ENCODE results near the gene GPHB5.
"Not testable (repeated sequence)": the region's sequence is repeated elsewhere in the genome, so short reads cannot be mapped to it uniquely, and the experiment has no call there.

GPHB5 gene

DNA sequence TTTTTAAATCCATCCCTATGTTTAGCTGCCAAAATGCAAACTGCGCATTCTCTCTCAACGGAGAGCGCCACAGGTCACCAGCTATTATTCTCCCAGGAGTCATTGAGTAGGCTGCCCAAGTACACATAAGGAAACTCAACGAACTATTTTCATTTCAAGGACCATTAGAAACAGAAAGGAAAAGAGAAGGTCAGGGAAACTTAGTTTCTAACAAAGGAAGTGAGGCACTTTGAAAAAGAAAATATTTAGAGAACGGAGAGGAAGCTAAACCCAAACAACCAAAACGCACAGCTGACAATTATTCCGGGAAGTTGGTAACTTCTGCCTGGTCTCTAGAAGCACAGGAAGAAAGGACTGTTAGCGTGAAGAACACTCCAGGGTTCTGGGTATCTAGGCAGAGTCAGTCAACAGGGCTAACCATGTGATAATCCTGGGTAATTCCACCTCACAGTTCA lies 23.5 kb downstream of the GPHB5 start:
- DNase-seq (ENCODE audit: low read depth in 2 of 2): no peak

DNA sequence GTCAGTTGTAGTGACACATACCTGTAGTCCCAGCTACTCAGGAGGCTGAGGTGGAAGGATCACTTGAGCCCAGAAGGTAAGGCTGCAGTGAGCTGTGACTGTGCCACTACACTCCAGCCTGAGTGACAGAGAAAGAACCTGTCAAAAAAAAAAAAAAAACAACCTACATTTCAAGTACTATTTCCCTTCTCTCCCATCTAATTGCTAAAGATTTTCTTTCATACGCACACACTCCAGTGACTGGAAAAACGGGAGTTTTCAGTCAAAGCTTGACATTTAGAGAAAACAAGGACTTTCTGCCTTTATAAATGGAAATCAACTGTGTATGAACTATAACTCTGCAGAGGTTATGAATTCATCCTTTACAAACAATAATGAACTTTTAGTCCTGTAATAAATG lies 25.9 kb downstream of the GPHB5 start:
- no peak for DNase-seq (ENCODE audit: low read depth in 2 of 2)

DNA sequence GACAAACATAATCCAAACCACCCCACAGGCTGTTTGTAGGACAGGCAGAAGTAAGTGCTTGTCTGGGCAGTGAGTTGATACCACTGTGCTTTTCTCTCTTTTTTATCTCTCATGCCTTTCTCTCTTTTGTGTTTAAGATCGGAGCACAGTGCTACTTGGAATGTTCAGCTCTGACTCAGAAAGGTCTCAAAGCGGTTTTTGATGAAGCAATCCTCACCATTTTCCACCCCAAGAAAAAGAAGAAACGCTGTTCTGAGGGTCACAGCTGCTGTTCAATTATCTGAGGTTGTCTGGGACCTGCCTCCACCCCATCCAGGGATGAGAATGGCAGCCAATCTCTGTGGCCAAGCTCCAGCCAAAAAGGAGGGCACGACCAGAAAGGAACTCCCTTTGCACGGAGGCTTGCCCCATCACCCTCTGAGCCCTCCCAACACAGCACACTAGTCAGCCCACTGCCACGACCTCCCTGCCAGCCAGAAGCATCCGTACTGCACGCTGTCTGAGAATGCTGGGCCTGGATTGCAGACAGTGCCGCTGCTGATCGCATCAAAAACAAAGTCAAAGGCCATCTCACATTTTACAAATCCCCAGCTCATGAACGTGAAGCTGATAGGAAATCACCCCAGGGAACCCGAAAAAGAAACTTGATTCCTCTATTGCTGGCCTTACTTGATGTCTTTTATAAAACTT lies 27.8 kb downstream of the GPHB5 start:
- no peak for DNase-seq (ENCODE audit: low read depth in 2 of 2)

DNA sequence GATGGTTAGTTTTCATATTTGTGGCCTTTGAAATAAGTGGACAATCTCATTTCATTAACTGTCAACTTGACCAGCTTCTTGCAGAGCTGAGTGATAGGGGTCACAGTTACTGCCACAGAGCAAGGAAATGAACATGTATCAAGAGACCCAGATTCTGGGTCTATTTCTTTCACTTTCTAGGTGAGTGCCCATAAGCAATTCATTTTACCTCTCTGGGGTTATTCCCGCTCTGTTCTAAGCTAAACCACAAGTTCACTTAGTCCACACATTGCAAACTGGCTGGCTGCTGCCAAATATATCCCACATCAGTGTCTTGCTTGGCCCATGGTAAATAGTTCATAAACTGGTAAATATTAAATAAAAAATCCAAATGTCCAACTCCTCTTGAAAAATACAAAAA lies 29.9 kb downstream of the GPHB5 start:
- DNase-seq (ENCODE audit: low read depth in 2 of 2): no peak

DNA sequence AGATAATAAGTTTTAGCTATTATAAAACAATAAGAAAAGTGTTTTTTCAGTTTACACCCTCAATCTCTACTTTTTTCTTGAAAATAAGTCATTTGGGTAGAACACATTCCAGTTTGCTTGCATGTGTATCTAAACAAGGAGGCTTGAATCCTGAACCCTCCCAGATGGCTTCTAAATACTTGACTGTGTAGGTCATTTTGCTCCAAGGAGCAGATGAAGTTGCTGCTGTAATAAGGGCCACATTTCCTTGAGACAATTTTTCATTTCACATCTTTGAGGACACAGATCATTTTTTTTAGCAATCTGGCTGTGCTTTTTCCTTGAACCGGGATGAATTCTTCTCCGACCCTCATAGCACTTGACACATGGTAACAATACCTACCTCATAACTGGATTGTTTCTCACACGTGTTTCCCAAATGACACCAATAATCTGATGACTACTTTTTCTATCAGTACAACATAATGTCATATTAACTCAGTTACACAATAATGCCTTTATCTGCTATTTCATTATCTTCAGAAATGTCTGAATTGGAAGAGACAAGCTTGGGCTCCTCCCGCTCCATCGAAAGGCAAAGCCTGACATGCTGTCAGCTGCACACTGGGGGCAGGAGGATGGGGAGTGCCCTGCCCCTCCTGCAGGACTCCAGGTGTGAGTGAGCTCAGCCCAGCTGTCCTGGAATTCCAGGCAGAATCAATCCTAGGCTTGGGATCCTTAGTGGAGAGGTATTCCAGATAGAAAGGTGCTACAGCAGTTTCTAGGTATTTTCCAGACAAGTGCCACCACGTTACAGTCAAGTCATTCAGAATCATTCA lies 30.9 kb downstream of the GPHB5 start:
- no peak for DNase-seq (ENCODE audit: low read depth in 2 of 2)

DNA sequence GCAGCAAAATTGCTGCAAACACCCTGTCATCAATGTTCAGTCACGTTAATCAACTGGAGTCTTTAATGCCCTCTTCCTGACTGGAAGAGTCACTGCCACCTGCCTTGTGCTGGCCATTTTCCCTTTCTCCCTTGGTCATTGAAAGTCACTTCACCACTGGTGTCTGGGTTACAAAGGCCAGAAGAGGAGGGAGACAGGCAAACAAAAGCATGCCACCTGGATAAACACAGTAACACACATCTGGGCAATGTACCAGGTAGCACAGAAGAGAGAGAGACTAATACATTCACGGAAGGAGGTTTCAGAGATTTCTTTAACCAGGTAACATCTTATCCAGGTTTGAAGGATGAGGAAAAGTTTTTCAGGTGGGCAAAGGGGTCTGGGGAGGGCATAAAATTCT lies 32.7 kb downstream of the GPHB5 start:
- DNase-seq (ENCODE audit: low read depth in 2 of 2): no peak

DNA sequence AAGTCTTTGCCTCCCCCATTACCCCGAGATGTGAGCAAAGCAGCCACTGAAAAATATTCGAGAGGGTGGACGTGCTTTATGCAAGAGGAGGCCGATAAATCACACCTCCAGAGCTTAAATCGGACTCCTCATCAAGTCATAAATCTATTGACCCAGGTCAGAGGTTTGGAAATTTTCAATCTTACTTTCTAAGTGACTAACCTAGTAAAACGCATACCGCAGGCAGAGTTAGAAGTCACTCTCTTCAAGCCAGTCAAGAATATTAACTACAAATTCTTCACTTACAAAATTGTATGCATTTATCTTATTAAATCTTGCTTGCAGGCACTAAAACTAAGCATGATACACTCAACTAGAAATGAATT lies 34.9 kb downstream of the GPHB5 start:
- no peak for DNase-seq (ENCODE audit: low read depth in 2 of 2)

DNA sequence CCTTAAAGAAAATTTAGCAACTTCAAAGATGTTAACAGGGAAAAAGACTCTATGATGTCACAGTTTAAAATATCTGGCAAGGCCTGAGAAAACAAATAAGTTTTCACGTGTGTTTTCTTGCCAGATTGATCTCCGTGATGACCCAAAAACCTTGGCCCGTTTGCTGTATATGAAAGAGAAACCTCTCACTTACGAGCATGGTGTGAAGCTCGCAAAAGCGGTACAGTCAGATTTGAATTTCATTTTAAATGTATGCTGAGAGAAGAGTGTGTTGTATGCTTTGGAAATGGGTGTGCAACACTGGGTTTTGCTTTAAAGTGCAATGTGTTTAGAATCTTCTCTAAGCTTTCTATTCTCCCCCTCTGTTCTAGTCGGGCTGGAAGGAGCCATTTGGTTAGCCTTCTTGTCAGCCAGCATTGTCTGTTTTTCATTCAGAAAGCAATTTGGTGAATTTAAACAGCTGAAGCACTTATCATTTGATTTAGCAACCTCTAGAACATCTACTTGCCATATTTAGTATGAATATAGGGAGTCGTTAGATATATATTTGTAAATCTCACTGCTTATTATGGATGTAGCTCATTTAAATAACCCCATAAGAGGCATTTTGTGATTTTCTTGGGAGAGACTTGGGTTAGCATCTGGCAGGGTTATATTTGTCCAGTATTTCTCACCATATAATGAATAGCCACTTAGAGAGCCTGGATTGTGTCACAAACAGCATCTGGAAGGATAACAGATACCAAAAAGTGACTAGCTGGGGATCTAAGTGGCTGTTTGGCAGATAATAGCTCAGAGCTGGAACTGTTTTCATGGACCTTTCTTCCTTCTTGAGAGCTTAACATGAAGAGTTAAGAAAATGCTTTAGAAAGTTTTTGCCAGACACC lies 35.5 kb downstream of the GPHB5 start:
- DNase-seq (ENCODE audit: low read depth in 2 of 2): no peak

DNA sequence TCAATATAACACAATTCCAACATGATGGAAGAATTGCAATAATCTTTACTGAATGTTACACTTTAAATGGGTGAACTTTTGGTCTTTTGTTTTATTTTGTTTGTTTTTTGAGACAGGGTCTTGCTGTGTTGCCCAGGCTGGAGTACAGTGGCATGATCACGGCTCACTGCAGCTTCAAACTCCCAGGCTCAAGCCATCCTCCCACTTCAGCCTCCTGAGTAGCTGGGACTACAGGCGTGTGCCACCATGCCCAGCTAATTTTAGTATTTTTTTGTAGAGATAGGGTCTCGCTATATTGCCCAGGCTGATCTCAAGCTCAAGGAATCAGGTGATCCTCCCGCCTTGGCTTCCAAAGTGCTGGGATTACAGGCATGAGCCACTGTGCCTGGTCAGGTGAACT lies 38.8 kb downstream of the GPHB5 start:
- not testable (repeated sequence) for DNase-seq (ENCODE audit: low read depth in 2 of 2)

DNA sequence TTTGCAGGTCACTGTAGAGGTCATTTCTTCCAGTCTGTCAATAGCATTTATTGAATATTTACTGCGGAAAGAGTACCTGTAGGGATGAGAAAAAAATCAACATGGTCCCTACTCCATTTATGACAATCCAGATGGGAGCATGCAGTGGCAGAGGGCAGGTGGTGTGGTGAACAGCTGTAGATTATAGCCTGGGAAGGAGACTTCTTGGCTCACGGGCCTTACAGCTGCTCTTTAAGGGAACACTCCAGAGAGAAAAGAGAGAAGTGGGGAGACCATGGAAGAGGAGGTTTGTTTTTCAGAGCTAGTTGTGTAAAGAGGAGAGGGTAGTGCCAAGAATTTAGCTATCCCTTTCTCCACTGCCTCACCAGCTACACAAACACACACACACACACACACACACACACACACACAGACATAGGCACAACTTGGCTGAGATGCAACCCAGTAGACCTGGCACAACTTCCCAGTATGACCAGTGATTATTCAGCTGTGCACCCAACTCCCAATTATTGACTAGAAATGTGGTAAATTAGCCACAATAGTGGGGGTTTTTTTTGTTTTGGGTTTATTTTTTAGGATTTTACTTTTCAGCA lies 41.0 kb downstream of the GPHB5 start:
- no peak for DNase-seq (ENCODE audit: low read depth in 2 of 2)

DNA sequence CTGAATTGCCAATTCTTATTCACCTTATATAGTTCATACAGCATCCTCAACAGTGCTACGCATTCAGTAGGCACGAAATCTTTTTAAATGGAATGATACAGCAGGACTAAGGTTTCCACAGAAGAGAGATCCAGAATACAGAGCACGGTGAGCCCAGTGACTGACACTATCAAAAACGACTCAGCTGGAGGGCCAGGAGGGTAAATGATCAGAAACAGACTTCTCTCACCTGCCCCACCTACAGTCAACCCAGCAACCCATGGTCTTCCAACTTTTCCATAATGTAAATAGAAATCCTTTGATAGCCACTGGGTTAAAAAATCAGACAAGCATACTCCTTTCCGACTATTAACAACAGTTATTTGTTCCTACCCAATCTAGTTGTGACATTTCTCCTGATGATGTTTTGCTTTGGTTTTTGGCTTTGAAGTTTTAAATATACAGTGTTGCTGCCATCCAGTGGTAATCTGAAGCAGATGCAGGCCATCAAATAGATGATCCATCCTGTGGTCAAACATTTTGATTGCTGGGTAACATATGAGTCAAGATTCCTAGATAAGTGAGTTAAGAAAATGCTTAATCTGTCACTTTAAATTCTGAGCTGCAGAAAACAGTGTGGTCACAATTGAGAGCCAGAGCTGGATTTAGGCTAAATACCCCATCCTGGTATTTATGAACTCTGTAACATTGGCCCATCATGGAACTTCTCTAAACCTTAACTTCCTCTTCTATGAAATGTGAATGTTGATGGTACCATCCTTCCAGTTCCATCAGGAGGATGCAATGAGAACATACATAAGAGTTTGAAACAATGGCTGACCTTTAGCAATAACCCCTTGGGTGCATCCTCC lies 42.0 kb downstream of the GPHB5 start:
- no peak for DNase-seq (ENCODE audit: low read depth in 2 of 2)

DNA sequence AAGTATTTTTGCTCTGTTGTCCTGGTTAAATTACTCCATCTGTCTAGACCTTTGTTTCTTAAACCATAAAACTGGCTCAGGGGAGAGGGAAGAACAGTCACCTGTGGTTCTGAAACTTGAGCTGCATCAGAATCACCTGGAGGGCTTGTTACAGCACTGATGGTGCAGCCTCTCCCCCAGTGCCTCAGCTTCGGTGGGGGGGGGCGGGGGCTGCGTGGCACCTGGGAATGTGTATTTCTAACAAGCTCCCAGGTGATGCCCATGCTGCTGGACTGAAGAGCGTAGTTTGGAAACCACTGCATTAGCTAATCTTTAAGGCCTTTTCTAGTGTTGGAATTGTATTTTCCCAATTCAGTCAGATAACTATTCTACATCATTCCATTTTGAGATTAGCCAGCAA lies 42.7 kb downstream of the GPHB5 start:
- no peak for DNase-seq (ENCODE audit: low read depth in 2 of 2)

DNA sequence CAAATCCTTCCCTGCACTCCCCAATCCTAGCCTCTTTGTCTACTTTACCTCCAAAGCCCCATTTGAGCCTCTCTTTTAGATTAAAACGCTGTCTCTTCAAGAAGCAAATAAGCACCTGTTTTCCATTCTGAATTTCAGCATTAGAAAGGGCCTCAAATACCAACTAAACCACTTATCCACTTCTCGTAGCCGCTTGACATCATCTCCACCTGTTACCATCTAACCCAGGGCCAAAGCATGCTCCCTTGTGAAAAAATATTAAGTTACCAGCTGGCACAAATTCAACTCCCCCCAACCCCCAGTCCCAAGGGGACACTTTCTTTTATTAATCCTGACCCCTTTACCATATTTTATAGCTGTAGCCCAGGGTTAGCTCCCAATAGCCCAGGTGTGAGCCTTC lies 43.1 kb downstream of the GPHB5 start:
- no peak for DNase-seq (ENCODE audit: low read depth in 2 of 2)

DNA sequence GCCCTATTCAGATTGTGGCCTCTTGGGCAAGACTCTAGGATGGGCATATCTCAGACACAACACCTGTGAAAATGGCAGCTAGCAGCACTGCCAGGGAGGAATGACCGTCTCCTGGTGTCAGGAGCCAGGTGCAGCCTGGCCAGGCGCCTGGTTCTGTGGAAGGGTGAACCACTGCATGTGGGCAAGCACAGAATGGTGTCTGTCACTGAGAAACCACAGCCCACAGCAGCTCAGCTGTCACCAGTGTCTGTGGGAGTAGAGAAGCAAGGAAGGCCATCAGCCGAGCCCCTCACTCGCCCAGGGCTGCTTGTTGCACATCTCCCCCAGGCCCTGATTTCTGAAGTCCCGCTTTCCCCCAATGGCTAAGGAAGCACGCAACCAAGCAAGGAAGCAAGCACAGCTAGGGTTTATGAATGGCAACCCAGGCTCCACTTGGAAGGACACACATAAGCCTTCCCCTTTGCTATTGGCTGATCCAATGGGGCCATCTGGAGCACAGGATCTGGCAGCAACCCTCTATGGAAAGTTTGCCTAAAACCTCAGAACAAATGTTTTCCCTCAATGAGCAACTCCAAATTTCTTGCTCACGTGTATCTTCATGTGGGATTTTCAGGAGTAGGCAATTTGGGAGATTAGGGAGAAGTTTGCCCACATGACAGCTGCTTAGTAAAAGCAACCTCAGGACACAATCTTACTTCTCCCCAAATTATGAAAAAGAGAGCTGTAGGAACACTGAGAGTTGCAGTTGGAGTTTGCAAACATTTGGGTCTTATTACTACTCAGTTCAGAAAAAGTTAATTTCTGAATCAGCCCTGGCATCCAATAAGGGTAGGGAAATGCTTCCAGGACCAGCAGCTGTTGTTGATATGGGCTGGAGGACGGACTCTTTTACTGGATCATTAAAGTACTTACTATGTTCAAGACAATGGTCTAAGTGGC lies 44.7 kb downstream of the GPHB5 start:
- DNase-seq (ENCODE audit: low read depth in 2 of 2): no peak

DNA sequence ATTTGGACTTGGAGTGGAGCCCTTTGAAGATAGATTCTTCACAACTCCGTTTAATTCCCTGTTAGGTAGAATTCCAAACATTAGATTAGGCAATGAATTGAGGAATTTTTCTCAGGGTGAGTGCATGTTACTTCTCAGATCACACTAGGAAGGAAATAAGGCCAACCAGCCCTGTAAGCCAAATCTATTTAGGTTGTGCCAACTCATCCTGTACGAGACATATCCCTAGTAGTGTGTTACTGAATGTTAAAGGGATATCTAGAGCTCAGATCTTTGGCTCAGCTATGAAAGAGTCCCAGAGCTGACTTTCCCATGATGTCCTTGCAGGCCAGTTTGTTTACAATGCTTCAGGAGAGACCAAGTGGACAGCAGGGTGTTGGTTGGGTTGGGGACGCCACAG lies 45.6 kb downstream of the GPHB5 start:
- DNase-seq (ENCODE audit: low read depth in 2 of 2): no peak

DNA sequence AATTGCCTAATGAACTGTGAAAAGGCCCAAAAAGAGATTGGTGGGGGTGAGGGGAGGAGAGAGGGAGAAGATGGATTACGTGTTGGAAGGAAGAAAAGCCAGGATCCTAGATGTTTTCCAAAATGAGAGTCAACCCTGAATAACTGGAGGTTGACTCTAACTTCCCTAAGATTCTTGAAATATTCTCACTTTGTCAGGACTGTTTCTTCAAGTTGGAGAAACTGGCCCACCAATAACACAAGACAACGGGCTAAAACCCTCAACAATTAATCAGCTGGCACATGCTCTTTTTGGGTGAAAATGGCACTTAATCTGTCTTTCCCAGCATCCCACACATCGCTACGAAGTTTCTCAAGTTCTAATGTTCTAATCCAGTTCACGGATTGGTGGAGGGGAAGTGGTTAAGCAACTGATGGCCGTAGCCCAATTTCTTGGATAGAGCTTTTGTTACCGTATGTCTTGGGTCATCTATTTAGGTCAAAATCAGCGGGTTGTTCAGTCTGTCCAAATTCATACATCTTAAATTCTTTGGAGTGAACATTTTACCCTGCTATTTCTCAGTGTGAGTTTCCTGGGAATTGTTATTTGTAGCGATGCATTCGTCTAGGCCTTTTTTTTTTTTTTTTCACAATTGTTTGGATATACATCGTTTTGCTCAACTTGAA lies 49.0 kb downstream of the GPHB5 start:
- no peak for DNase-seq (ENCODE audit: low read depth in 2 of 2)

DNA sequence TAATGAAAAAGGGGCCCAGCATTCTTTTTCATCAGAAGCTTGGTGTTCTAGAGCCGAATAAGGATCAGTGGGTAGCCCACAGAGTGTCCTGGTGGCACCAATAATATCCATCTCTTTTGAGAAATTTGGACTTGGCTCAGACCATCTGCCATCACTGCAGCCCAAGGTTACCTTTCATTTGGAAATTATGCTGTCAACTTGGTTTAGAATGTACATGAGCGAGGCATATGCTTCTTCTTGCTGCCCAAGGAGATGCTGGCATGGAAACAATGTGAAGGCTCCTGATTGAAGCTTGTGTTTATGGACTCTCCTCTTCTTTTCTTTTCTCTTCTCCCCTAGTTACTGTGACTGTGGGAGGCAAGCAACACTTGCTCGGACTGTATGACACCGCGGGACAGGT lies 50.0 kb downstream of the GPHB5 start:
- no peak for DNase-seq (ENCODE audit: low read depth in 2 of 2)

DNA sequence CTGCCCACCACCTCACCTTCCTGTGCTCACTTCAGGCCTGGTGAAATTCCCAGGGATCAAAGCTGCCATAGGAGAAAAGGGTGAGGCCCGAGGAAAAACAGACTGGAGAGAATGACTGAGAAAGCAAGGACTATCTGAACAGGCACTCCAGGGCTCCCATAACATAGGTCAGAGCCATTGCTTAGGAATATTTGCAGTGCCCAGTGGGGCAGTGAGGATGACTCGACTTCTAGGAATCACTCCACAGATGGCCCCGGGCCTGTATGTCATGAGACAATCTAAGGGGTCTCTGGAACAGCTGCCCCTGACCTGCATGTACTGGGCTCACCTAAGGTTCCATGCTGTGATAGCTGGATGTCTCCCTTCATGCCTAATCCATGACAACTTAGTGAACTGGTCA lies 51.6 kb downstream of the GPHB5 start:
- DNase-seq (ENCODE audit: low read depth in 2 of 2): no peak

DNA sequence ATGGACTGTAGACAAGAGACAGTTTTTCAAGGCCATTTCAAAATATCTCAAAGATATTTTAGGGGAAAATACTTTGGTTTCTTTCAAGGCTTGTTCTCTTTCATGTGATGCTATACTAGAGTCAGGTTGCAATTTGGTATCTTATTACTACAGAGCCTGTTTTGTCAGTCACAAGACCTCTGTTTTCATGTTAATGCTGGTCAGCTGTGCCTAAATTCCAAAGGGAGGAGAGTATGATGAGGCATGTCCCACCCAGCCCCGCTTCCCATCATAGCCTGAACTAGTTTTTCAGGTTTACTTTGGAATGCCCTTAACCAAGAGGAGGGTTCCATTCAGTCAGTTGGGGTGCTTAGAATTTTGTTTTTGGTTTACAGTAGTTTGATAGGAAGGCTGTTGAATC lies 52.6 kb downstream of the GPHB5 start:
- DNase-seq (ENCODE audit: low read depth in 2 of 2): no peak

Measured in stimulated activated CD8-positive, alpha-beta memory T cell treated with anti-CD3 and anti-CD28 coated beads, Interleukin-2, amount 100 ng/mL, for 1 hour (primary cell).